Stimulated activated CD4-positive, alpha-beta T cell treated with anti-CD3 and anti-CD28 coated beads, Interleukin-4, amount 100 ng/mL, for 48 hours (primary cell): ENCODE measurements around the gene CEP85L.

Source experiments
- DNase-seq, 2 donors: peaks; one replicate each; pipeline ENCODE4 v3.0.0-alpha.2; 2020; ENCODE audit warnings: low read depth in 2 of 2

CEP85L gene

GRCh38 chr6:118419448-118420394 lies 231.7 kb downstream of the CEP85L start:
- no peak for DNase-seq
